ENCODE results near the gene LIMS1.

The LIMS1 gene

GRCh38 chr2:108616318-108616717 is 82.0 kb downstream of the LIMS1 start:
- no peak for DNase-seq

DNA sequence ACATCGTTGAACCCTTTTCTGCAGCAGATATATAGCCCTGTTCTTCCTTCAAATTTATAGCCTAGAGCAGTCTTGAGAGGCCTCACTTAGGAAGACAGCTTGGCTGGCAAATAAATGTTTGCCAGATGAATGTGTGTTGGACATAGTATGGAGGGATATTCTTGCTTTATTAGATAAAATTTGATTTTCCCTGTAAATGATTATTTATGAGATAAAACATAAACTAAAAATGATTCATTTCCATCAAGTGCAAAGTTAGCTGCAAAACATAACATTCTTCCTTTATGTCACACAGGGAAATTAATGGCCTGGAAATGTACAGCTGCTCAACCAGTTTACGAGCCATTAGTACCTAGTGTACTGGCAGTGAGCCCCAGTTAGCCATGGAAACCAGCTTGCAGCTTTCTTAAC is 82.5 kb downstream of the LIMS1 start:
- peak; percentile 98 for DNase-seq

- DNase-seq, result peak; percentile 88
These were observed 83.3 kb downstream of the LIMS1 start for GRCh38 chr2:108617617-108618016.

GRCh38 chr2:108619925-108620620 is 85.8 kb downstream of the LIMS1 start:
- DNase-seq, result peak; percentile 91

DNA sequence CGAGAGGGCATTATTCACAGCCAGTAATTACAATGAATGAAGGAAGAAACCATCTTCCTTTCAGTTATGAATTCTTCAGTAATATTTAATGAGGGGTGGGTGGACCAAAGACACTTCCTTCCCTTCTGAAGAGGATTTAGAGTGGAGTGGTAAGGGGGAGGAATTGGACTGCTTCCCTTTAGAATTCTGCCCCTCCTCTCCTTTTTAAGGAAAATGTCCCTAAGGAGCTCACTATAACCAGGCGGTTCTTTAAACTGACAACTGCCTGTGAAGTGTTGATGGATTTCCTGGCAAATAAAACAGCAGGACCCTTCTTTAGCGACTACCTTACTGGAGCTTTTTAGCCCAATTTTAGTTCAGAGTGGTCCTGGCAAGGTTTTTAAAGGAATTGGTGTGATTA is 86.4 kb downstream of the LIMS1 start:
- DNase-seq, result peak; percentile 61

DNA sequence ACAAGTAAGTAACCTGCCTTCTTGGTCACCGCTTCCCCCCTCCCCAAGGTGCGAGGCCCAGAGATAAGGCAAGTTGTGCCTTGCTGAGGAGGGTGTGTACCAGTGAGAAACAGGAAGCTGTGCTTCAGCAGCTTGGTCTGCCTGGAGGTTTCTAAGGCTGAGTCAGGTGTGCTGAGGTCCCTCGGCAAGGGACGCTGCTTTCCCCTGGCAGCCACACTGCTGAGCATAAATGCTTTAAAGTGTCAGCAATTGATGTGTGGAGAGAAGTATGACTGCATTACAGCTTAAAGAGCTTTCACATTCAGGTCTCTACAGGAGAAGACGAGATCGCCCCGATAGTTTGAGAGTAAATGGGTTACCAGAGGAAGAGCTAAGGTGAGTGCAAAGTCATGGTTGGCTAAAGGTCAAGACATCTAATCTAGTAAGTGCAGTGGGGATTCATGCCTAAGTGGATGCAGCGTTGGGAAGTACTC is 86.9 kb downstream of the LIMS1 start:
- peak; percentile 69 for DNase-seq

DNA sequence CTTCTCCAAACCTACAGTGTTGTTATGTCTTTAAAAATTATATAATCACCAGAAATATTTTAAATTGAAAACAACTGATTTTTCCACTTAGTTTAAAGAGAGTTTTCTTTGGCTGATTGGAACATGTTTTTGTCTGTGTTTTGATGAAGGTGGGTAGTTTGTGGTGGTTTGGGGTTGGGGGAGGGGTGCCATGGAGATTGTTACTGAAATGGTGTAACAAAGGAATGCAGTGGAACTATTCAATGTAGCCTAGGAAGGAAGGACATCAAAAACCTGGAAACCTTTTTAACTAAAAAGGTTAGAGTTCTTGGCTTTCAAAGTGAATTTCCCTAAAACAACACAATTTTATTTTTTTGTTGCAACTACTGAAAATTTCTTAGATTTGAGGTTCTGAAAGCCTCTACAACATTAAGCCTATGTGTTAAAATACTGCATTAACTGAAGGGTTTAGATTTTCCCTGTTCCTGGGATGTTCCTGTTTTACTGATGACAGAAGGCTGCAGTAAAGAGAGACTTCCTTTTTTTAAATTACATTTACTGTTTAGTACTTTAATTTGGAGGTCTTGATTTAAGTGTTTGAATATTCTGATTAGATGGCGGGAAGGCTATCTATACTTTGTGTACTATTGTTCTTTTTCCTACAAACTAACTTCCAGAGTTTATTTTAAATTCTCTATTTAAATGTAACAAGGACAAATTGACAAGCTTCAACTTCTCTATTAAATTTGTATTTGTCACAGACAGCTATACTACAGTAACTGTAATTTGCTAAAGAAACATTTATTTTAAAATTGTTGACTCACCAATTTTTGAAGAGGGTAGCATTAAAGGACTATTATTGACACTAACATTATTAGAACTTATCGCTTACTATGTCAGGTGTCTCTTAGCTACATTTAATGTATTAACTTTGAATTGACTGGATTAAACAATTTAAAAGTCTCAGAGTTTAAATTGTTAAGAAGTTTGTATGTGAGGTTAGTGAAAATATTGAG is 87.7 kb downstream of the LIMS1 start:
- peak; percentile 75 for DNase-seq

- DNase-seq, result peak; percentile 58
These were observed 89.3 kb downstream of the LIMS1 start for GRCh38 chr2:108623616-108624015.

- no peak for DNase-seq
These were observed 91.0 kb downstream of the LIMS1 start for GRCh38 chr2:108625186-108625827.

GRCh38 chr2:108625828-108626195 is 91.5 kb downstream of the LIMS1 start:
- no peak for DNase-seq

DNA sequence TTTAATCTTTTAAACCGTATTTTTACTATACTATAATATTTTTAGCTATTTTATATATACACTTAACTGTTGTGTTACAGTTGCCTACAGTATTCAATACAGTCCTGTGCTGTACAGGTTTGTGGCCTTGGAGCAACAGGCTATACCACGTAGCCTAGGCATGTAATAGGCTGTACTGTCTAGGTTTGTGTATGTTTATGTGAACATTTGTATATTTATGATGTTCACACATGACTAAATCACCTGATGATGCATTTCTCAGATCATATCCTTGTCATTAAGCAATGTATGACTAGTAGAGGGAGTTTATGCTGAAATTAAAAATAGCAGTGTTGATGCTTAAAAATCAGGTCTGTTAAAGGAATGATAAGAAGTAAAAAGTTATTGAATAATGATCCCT is 92.7 kb downstream of the LIMS1 start:
- DNase-seq, result no peak

DNA sequence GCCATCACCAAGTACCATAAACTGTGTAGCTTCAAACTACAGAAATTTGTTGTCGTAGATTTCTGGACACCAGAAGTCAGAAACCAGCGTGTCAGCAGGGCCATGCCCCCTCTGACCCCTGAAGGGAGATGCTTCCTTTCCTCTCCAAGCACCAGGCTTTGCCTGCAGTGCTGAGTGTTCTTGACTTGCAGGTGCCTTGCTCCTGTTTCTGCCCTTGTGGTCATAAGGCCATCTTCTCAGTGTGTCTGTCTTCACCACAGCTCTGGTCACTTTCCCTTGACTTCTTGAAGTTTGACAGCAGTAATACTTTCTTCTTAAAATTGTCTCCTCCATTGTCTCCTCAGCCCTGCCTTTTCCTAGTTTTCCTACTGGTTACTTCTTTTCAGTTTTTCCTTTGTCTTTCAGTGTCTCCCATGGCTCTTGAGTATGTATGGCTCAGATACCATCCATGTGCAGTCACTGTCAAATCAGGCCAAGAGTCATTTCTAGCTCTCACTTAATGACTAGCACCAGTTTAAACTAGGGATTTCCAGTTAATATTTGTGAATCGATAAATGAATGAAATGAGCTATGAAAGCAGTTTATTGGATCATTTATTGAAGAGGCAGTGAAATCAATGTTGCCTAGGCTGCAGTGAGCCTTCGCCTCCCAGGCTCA is 93.8 kb downstream of the LIMS1 start:
- DNase-seq, result no peak

- no peak for DNase-seq
These were observed 94.7 kb downstream of the LIMS1 start for GRCh38 chr2:108628936-108629335.

DNA sequence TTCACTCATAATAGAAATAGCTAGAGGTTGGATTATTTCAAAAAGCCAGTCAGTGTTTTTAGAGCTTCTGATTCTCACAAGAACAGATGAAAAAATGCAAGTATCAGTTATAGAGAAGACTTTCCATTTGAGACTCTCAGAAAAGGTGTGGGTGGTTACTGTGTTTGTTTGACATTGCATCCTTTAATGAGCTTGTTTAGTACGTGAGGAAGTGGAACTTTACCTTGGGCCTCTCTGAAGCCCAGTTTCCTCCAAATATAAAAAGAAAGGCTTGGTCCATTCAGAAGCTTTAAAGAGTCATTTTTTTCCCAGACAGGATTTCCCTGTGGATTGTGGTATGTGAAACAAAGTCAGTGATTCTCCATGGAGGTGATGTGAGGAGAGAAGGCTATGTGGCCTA is 95.1 kb downstream of the LIMS1 start:
- no peak for DNase-seq

DNA sequence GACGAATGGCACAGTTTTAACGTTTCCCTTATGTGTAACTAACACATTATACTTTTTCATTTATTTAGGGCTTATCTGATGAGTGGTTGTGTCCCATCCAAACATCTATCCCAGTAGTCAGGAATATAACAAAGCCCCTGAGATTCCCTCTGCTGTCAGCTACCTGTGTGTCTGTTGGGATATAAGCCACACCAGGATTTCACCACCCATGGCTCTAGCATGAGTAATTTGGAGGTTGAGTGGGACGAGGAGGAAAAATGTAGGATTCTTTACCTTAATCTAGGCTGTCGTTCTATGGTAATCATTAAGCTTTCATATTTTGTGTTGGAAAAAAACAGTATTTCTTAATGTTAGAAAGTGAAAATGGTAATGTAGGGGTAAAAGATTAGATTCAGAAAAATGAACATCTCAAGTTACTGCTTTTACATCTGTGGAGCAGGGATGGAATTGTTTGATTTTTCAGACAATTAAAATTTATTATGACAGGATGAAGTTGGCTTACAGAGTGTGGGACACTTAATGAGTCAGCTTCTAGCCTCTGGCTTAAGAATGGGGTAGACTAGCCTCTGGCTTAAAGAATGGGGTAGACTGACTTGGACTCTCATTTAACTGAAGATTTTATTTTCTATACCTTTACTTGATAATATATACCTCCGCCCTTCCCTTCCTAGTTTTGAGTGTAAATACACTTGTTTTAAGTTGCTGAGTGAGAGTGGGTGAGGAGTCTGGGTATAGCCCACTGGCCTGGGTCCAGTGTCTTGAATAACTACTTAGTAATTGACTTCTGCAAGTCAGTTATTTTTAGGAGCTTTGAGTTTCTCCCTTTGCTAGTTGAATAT is 96.5 kb downstream of the LIMS1 start:
- DNase-seq, result no peak

- DNase-seq, result peak; percentile 74
These were observed 98.3 kb downstream of the LIMS1 start for GRCh38 chr2:108632332-108633160.

GRCh38 chr2:108633409-108633808 is 99.1 kb downstream of the LIMS1 start:
- no peak for DNase-seq

DNA sequence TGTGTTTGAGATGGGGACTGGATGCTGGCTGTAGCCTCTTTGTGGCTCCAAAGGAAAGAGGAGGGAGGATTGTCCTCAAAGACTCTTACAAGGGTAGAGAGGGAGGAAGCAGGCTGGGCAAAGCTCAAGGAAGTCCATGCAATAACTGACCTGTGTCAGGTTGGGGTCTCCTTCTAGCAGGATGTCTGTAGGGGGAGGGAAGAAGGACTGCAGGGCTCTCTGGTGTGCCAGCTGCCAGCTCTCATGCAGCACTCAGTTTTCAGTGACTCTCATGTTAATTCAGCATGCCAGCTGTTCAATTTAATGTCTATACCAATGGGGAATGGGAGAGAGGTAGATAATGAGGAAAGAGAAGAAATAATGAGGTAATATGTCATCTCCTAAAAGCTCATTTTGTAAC is 99.7 kb downstream of the LIMS1 start:
- DNase-seq, result peak; percentile 98

- DNase-seq, result no peak
These were observed 100.4 kb downstream of the LIMS1 start for GRCh38 chr2:108634576-108635160.

DNA sequence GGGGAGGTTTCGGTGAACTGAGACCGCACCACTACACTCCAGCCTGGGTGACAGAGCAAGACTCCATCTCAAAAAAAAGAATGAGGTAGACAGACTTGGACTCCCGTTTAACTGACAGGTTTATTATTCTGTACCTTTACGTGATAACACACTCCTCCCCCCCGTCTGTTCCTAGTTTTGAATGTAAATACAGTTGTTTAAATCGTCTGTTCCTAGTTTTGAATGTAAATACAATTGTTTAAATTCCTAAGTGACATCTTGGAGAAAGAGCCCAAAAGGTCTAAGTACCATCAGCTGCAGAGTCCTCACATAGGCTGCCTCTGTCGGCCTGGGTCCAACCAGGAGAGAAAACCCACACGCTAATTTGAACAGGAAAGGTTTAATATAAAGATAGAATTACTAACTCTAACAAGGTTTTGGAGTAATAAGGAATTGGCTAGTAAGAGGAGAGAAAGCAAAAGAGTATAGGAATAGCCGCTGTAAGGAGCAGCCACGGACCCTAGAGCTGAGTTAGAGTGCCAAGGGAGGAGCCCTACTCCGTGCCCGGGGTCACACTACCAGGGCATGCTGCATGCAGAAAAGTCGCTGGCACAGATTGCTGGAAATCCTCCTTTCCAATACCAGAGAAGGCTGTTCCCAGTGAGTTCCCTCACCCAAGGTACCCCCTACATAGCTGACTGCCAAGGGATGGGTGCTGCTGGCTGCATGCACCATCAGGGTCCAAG is 101.5 kb downstream of the LIMS1 start:
- DNase-seq, result peak; percentile 80

All from NCI-H1694 treated with DMSO at 0.1 percent for 48 hours (cell line).